ENCODE measurements around the gene ITGB1BP1.

- no peak for TF ChIP-seq POLR2AphosphoS5 (IDR thresholded peaks at IDR 0.05; ENCODE audit: insufficient read depth in 1 of 2, low read depth in 1 of 2)
- TF ChIP-seq CTCF (IDR thresholded peaks at IDR 0.05) = no peak
- TF ChIP-seq POLR2A (IDR thresholded peaks at IDR 0.05) = no peak
Measured at GRCh38 chr2:9408641-9409151, 14.6 kb downstream of the ITGB1BP1 start.

Data from vagina (tissue), 2 donors.